K562 (cell line): ENCODE data around the gene PDZRN3. TPM values are rescaled to one million over a fixed set of nuclear protein-coding genes. Genes with fewer than 3 reads are reported as not detected.

Experiments used
- ATAC-seq: fragments of 200-7000 bp; cut with Tn5 transposase; 3 replicates; pipeline ENCODE4 v1.9.1; 2020; ENCODE audit warnings: moderate library complexity
- BruUV-seq: library from RNA; stranded (reverse); fragments of 400-500 nt; replicated peaks from 2 replicates; lab custom pipeline; 2021; lab: Mats Ljungman, UMichigan
- CTCF ChIA-PET: fragments of 300-600 bp; formaldehyde crosslinking; extraction: SDS; loops from one replicate; lab custom pipeline; 2021; ENCODE audit warnings: low intra/inter-chr PET ratio; lab: Yijun Ruan, JAX
- POLR2A ChIA-PET: fragments of 300-600, 350-650 bp; sonication (Branson Sonifier 250); formaldehyde crosslinking; extraction: SDS; loops from one replicate; lab custom pipeline; 2021; ENCODE audit warnings: antibody characterized with exemption, inconsistent platforms; lab: Yijun Ruan, JAX
- DNase-seq, 4 experiments: peaks; one replicate each; pipeline versions ENCODE4 v3.0.0 to v3.0.0-alpha.2; 2011 to 2018; ENCODE audit warnings: low spot score in 3 of 4, mixed read lengths in 3 of 4; ENCODE audit errors: extremely low read depth in 1 of 4
- FAIRE-seq: peaks from 2 replicates; lab custom pipeline; 2011; peaks lifted over from hg19 to GRCh38; lab: Jason Lieb, UNC
- H2AFZ ChIP-seq: 2 replicates; pipeline ENCODE4 v1.6.0; 2011; ENCODE audit warnings: low read depth, low read length, control low read depth, inconsistent platforms
- H3K27ac ChIP-seq: fragments of 200-600 bp; 3 replicates; pipeline ENCODE4 v1.8.0; 2011; ENCODE audit warnings: low read depth, mild to moderate bottlenecking, control low read depth, inconsistent platforms, low read length, moderate library complexity, mixed read lengths; ENCODE audit errors: extremely low read depth
- H3K27me3 ChIP-seq, 2 experiments: fragments of 300-600 bp in 1 of 2; 2 replicates in 1 of 2; 3 replicates in 1 of 2; pipeline versions ENCODE4 v1.6.0 to v1.8.0; 2011; ENCODE audit warnings: inconsistent platforms in 2 of 2, low read length in 2 of 2, mild to moderate bottlenecking in 1 of 2, mixed read lengths in 1 of 2, moderate library complexity in 1 of 2; ENCODE audit not compliant: control insufficient read depth in 2 of 2, insufficient read depth in 2 of 2
- H3K36me3 ChIP-seq: fragments of 300-600 bp; 3 replicates; pipeline ENCODE4 v1.8.0; 2011; ENCODE audit warnings: mild to moderate bottlenecking, low read length, inconsistent platforms; ENCODE audit not compliant: control insufficient read depth, insufficient read depth
- H3K4me1 ChIP-seq, 2 experiments: fragments of 200-600 bp in 1 of 2; replicated peaks in 1 of 2; 2 replicates in 1 of 2; 3 replicates in 1 of 2; pipeline versions ENCODE4 v1.5.1 to v1.8.0; 2011; ENCODE audit warnings: inconsistent platforms in 2 of 2, low read length in 2 of 2, mild to moderate bottlenecking in 1 of 2, mixed read lengths in 1 of 2, moderate library complexity in 1 of 2; ENCODE audit not compliant: control insufficient read depth in 2 of 2, insufficient read depth in 2 of 2
- H3K4me2 ChIP-seq: 2 replicates; pipeline ENCODE4 v1.6.1; 2011; ENCODE audit warnings: low read length, control low read depth, inconsistent platforms, mixed read lengths; ENCODE audit not compliant: insufficient read depth
- H3K4me3 ChIP-seq: fragments of 200-600 bp; sonication (generic), shearing (Covaris generic); 2 replicates; pipeline ENCODE4 v1.5.1; 2016; ENCODE audit warnings: control low read depth, inconsistent platforms
- H3K79me2 ChIP-seq: fragments of 200-600 bp; 3 replicates; pipeline ENCODE4 v1.8.0; 2011; ENCODE audit warnings: low read length, inconsistent platforms; ENCODE audit not compliant: control insufficient read depth, insufficient read depth
- H3K9ac ChIP-seq, 2 experiments: 2 replicates each; pipeline versions ENCODE4 v1.6.0 to v1.6.1; 2011; ENCODE audit warnings: low read depth in 2 of 2, low read length in 2 of 2, control low read depth in 1 of 2, inconsistent platforms in 1 of 2, mild to moderate bottlenecking in 1 of 2, mixed read lengths in 1 of 2; ENCODE audit not compliant: insufficient read depth in 1 of 2
- H3K9me1 ChIP-seq: one replicate; pipeline ENCODE4 v1.6.0; 2011; ENCODE audit warnings: inconsistent platforms, mild to moderate bottlenecking, low read length, moderate library complexity; ENCODE audit not compliant: control insufficient read depth, insufficient read depth
- H3K9me3 ChIP-seq: replicated peaks from 2 replicates; pipeline ENCODE4 v1.5.1; 2011; ENCODE audit warnings: low read depth, low read length, inconsistent platforms; ENCODE audit not compliant: control insufficient read depth, insufficient read depth
- H4K20me1 ChIP-seq: replicated peaks from 2 replicates; pipeline ENCODE4 v1.6.1; 2011; ENCODE audit warnings: low read length, inconsistent platforms, mixed read lengths; ENCODE audit not compliant: control insufficient read depth, insufficient read depth
- CREM ChIP-seq: IDR thresholded peaks from 2 replicates; pipeline ENCODE4 v1.6.1; 2014; ENCODE audit warnings: antibody characterized with exemption, low read depth
- POLR2AphosphoS5 ChIP-seq: IDR thresholded peaks from 2 replicates; pipeline ENCODE4 v1.6.1; 2011; ENCODE audit warnings: mild to moderate bottlenecking, low read depth, low read length, moderate library complexity; ENCODE audit not compliant: control insufficient read depth, insufficient read depth
- WGBS: fragments of 100-300 bp; shearing (Covaris generic); methylation state at CpG from one replicate; pipeline ENCODE4 v1.1.6; 2016; ENCODE audit warnings: low coverage, mixed read lengths; ENCODE audit not compliant: insufficient coverage; ENCODE audit errors: missing lambda C conversion rate; 5-methylcytosine and 5-hydroxymethylcytosine counted together
- in situ Hi-C: fragments of 300-500 bp; cut with MboI; formaldehyde crosslinking; loops from 4 replicates; pipeline ENCODE4 v1.15.0; 2018; ENCODE audit warnings: inconsistent platforms, mixed read lengths
- intact Hi-C: fragments of 100-400 bp; cut with micrococcal nuclease; formaldehyde crosslinking; loops from 2 replicates; pipeline ENCODE4 v1.14.2; 2022
- polyA plus RNA-seq, 8 experiments: library from polyadenylated mRNA; depleted of rRNA in 4 of 8; stranded (reverse) in 5 of 8; unstranded in 3 of 8; fragments of >200 nt; fragmentation: Nextera tagmentation in 2 of 8; fragmentation: Illumina TruSeq in 1 of 8; extraction: Ambion mirVana in 2 of 8; extraction: Trizol in 1 of 8; gene quantifications; 2 replicates each; pipeline versions ENCODE4 v1.2.1 to v1.2.3, GENCODE V29; 2011 to 2014; ENCODE audit warnings: inconsistent platforms in 1 of 8, missing spikeins in 1 of 8
- total RNA-seq, 7 experiments: library from RNA; depleted of rRNA in 6 of 7; stranded (reverse); fragments of >200 nt in 6 of 7; fragmentation: Illumina TruSeq in 2 of 7; extraction: Trizol in 2 of 7; gene quantifications; 2 replicates each; pipeline versions ENCODE4 v1.2.1 to v1.2.3, GENCODE V29; 2011 to 2021; ENCODE audit warnings: low replicate concordance in 1 of 7
- TF ChIP-seq, protein P1 (sequence below): sonication (generic); formaldehyde crosslinking; IDR thresholded peaks from 2 replicates; pipeline ENCODE4 v1.8.0; 2022; ENCODE audit warnings: missing genetic modification reagents, mild to moderate bottlenecking, moderate library complexity, borderline replicate concordance
- TF ChIP-seq, protein P2 (sequence below): sonication (generic); formaldehyde crosslinking; IDR thresholded peaks from 2 replicates; pipeline ENCODE4 v1.9.0; 2022; ENCODE audit warnings: mild to moderate bottlenecking, missing genetic modification reagents

PDZRN3 gene
- total and polyA plus RNA-seq, 9 of the 15 experiments (the other 6 are each of a cell fraction or from before 2014, with no cell fraction given): 0.16 TPM; not detected in 8

DNA sequence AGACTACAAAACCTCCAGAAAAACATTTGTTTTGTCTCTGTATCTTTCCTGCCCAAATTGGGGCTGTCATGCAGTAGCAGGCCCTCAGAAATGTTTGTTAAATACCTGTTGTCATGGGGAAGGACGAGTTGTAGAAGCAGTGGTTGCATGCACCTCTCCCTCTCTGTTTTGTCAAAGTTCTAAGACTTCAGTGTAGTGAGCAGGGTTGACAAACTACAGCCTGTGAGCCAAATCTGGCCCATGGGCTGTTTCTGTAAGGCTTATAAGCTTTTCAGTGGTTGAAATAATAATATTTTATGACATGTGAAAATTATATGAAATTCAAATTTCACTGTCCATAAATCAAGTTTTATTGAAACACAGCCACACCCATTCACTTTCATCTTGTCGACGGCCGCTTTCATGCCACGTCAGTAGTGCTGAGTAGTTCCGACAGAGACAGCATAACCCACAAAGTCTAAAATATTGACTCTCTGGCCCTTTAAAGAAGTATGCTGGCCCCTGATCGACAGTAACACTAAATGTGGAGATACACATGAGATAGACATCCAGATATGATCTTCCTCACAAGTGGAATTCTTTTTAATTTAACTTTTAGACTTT lies 102.9 kb downstream of the PDZRN3 start:
- no TSS peak for BruUV-seq
- ChIA-PET POLR2A (no interaction called here), CTCF (no interaction called here)
- H3K79me2 ChIP-seq: no peaks in the 10 kb centered on the region
- no peak overlapping the region for H3K4me3 ChIP-seq
- no peaks in the 10 kb centered on the region for H3K9me3 ChIP-seq
- TF ChIP-seq, protein P1, sequence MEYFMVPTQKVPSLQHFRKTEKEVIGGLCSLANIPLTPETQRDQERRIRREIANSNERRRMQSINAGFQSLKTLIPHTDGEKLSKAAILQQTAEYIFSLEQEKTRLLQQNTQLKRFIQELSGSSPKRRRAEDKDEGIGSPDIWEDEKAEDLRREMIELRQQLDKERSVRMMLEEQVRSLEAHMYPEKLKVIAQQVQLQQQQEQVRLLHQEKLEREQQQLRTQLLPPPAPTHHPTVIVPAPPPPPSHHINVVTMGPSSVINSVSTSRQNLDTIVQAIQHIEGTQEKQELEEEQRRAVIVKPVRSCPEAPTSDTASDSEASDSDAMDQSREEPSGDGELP (CRISPR knock-in tag): no peak
- TF ChIP-seq, protein P2, sequence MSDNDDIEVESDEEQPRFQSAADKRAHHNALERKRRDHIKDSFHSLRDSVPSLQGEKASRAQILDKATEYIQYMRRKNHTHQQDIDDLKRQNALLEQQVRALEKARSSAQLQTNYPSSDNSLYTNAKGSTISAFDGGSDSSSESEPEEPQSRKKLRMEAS: no peak
- no peak for TF ChIP-seq POLR2AphosphoS5
- TF ChIP-seq CREM: no peak
- H4K20me1 ChIP-seq: no peaks in the 10 kb centered on the region
- no peaks in the 10 kb centered on the region for H3K36me3 ChIP-seq
- no peak for DNase-seq
- H3K4me2 ChIP-seq: no peak overlapping the region
- no peak for FAIRE-seq
- in situ Hi-C loops: no loop called here
- no peaks in the 10 kb centered on the region for H3K27me3 ChIP-seq
- H3K9ac ChIP-seq: no peak overlapping the region
- WGBS: 0% methylated on average over 6 of the region's 7 CpGs
- no peaks in the 10 kb centered on the region for H3K9me1 ChIP-seq
- H3K4me1 ChIP-seq: no peaks in the 10 kb centered on the region
- H3K27ac ChIP-seq: no peak overlapping the region
- intact Hi-C loops: no loop called here
- H2AFZ ChIP-seq: no peak overlapping the region
- no peak for ATAC-seq
